Progenitor cell of endocrine pancreas (in vitro differentiated cells): ENCODE results near the gene AFG1L. TPM values are rescaled to one million over a fixed set of nuclear protein-coding genes. Genes with fewer than 3 reads are reported as not detected.

ENCODE experiments used
- DNase-seq: peaks from one replicate; pipeline ENCODE4 v3.0.0; 2021; ENCODE audit warnings: low spot score; ENCODE audit not compliant: unreplicated experiment
- H3K27ac Mint-ChIP-seq: 2 replicates; pipeline ENCODE4 v1.8.0; 2021; ENCODE audit warnings: mild to moderate bottlenecking, moderate library complexity, mixed read lengths
- H3K27me3 Mint-ChIP-seq: 2 replicates; pipeline ENCODE4 v1.8.0; 2021; ENCODE audit warnings: mixed read lengths
- H3K36me3 Mint-ChIP-seq: 2 replicates; pipeline ENCODE4 v1.8.0; 2022; ENCODE audit warnings: mixed read lengths; ENCODE audit not compliant: insufficient read depth
- H3K4me1 Mint-ChIP-seq: 2 replicates; pipeline ENCODE4 v1.8.0; 2021; ENCODE audit warnings: low read depth, mixed read lengths
- H3K4me3 Mint-ChIP-seq: 2 replicates; pipeline ENCODE4 v1.8.0; 2021; ENCODE audit warnings: low read depth, mild to moderate bottlenecking, moderate library complexity, mixed read lengths
- H3K9me3 Mint-ChIP-seq: 2 replicates; pipeline ENCODE4 v1.8.0; 2021; ENCODE audit warnings: low read depth, mixed read lengths
- total RNA-seq: library from RNA; stranded (reverse); gene quantifications from 2 replicates; pipeline ENCODE4 v1.2.1, GENCODE V29; 2021
- TF ChIP-seq, protein P1 (sequence below): fragments of 200-600 bp; sonication (generic); IDR thresholded peaks from one replicate; pipeline ENCODE4 v1.5.0; 2021; ENCODE audit warnings: antibody characterized with exemption, mild to moderate bottlenecking; ENCODE audit not compliant: unreplicated experiment

AFG1L gene
- total RNA-seq, 1 donor from 2014 or later = 9.6 TPM

DNA sequence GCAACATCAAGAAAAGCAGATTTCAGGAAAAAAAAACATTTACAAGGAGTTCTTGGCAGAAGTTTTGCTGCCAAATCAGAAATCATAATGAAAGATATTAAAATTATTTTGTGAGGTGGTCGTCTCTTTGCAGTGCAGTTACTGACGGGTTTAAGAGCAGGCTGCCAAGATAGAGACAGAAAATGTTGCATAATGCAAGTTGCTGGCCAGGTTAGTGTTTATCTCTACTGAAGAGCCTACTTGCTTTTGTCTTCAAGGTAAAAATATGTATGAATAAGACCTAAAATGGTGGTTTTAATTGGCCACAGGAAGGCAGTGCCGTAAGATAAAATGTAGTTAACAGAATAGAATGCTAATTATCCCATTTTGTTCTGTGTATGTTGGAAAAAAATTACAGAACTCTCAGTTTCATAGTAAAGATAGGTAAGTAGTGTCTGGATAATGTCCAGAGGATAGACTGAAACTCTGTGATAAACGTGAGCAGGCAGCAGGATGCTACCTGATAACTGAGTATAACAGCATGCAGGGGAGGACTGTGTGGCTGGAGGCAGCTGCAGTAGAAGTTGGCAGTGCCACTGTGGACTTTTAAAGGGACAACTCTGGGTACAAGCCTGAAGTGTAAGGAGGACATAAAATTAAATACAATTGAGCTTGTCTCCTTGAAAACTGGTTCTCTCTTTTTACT lies 279.7 kb downstream of the AFG1L start:
- DNase-seq = no peak
- H3K9me3 Mint-ChIP-seq = no peaks in the 10 kb centered on the region
- TF ChIP-seq, protein P1, sequence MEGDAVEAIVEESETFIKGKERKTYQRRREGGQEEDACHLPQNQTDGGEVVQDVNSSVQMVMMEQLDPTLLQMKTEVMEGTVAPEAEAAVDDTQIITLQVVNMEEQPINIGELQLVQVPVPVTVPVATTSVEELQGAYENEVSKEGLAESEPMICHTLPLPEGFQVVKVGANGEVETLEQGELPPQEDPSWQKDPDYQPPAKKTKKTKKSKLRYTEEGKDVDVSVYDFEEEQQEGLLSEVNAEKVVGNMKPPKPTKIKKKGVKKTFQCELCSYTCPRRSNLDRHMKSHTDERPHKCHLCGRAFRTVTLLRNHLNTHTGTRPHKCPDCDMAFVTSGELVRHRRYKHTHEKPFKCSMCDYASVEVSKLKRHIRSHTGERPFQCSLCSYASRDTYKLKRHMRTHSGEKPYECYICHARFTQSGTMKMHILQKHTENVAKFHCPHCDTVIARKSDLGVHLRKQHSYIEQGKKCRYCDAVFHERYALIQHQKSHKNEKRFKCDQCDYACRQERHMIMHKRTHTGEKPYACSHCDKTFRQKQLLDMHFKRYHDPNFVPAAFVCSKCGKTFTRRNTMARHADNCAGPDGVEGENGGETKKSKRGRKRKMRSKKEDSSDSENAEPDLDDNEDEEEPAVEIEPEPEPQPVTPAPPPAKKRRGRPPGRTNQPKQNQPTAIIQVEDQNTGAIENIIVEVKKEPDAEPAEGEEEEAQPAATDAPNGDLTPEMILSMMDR = no peak
- peaks cover 6% of the 10 kb centered on the region for H3K4me1 Mint-ChIP-seq
- H3K27me3 Mint-ChIP-seq = no peaks in the 10 kb centered on the region
- H3K36me3 Mint-ChIP-seq = peaks cover 24% of the 10 kb centered on the region
- no peak overlapping the region for H3K27ac Mint-ChIP-seq
- H3K4me3 Mint-ChIP-seq = no peak overlapping the region

Other genes starting within 250 kb of the AFG1L start
- 8.2 and 11.8 TPM in 2 replicates for gene OSTM1, start 220.3 kb upstream of the AFG1L start, total RNA-seq
- not detected in 2 replicates for gene NR2E1, start 129.0 kb upstream of the AFG1L start, total RNA-seq
- gene SNX3, start 34.0 kb upstream of the AFG1L start, total RNA-seq = 84.1 and 95.5 TPM in 2 replicates